ENCODE results near the gene DNER.

DNER gene

DNA sequence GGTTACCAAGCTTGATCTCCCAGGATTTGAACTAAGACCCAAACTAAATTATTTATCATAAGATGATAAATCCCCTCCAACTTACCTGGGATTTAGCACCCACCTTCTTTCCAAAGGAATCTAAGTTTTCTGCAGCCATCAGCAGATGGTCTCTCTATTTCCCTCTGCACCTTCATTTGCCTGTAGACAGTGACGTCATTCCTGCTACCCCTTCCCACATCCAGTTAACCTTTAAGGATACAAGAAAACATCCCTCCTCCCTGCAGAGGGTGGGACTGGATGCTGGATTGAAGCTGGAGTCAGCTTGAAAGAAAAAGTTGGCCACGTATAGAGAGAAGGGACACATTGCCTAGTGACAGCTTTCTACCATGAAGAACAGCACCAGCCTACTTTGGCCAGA is 3.7 kb upstream of the DNER start:
- Histone ChIP-seq H2AFZ (no peak overlapping the region), H3K27ac (no peak overlapping the region), H3K36me3 (ENCODE audit: control insufficient read depth, insufficient read depth, low read length) (no peaks in the 10 kb centered on the region), H3K4me1 (no peaks in the 10 kb centered on the region), H3K9me3 (ENCODE audit: control insufficient read depth, low read length) (peaks cover 3% of the 10 kb centered on the region), H3K4me2 (ENCODE audit: low read length) (no peak overlapping the region), H3K79me2 (no peaks in the 10 kb centered on the region), H3K4me3 (ENCODE audit: low read depth, low read length) (no peak overlapping the region), H3K9ac (no peak overlapping the region), H3K27me3 (ENCODE audit: control insufficient read depth, insufficient read depth, low read length) (peaks cover 2% of the 10 kb centered on the region)
- TF ChIP-seq, protein P1, sequence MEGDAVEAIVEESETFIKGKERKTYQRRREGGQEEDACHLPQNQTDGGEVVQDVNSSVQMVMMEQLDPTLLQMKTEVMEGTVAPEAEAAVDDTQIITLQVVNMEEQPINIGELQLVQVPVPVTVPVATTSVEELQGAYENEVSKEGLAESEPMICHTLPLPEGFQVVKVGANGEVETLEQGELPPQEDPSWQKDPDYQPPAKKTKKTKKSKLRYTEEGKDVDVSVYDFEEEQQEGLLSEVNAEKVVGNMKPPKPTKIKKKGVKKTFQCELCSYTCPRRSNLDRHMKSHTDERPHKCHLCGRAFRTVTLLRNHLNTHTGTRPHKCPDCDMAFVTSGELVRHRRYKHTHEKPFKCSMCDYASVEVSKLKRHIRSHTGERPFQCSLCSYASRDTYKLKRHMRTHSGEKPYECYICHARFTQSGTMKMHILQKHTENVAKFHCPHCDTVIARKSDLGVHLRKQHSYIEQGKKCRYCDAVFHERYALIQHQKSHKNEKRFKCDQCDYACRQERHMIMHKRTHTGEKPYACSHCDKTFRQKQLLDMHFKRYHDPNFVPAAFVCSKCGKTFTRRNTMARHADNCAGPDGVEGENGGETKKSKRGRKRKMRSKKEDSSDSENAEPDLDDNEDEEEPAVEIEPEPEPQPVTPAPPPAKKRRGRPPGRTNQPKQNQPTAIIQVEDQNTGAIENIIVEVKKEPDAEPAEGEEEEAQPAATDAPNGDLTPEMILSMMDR (IDR thresholded peaks at IDR 0.05), result no peak

DNA sequence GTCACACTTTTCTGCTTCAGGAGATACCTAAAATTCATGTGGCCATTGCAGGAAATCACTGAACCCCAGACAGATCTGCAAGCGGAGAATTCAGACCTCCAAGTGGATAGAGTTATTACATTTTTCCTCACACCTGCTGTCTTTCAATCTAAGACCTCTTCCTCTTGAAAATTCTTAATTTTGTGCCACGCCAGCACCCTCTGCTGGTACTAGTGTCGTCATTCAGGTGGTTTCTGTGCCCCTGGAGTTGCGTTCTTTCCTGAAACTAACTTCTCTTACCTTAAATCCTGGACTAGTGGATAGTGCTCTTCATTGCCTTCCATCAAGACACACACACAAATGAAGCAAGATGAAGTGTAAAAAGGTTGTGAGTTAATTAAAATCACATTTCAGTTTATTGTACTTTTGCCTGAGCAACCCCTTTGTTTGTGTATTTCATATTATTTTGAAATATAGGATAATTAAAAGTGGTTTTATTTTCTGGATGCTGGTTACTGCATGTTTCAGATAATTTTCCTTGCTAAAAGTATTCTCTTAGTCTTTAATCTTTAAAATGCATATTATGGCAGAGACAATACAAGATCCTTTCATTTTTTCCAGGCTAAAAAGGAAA is 1.6 kb upstream of the DNER start:
- Histone ChIP-seq H3K36me3 (ENCODE audit: control insufficient read depth, insufficient read depth, low read length) (no peaks in the 10 kb centered on the region), H3K27ac (peak overlapping the region; percentile 88), H2AFZ (peak overlapping the region; percentile 92), H3K4me2 (ENCODE audit: low read length) (no peak overlapping the region), H3K79me2 (peaks cover 4% of the 10 kb centered on the region), H3K27me3 (ENCODE audit: control insufficient read depth, insufficient read depth, low read length) (peaks cover 2% of the 10 kb centered on the region), H3K4me1 (no peaks in the 10 kb centered on the region), H3K9ac (no peak overlapping the region), H3K9me3 (ENCODE audit: control insufficient read depth, low read length) (no peaks in the 10 kb centered on the region), H3K4me3 (ENCODE audit: low read depth, low read length) (no peak overlapping the region)
- TF ChIP-seq, protein P1 (IDR thresholded peaks at IDR 0.05), result peak; percentile 73

DNA sequence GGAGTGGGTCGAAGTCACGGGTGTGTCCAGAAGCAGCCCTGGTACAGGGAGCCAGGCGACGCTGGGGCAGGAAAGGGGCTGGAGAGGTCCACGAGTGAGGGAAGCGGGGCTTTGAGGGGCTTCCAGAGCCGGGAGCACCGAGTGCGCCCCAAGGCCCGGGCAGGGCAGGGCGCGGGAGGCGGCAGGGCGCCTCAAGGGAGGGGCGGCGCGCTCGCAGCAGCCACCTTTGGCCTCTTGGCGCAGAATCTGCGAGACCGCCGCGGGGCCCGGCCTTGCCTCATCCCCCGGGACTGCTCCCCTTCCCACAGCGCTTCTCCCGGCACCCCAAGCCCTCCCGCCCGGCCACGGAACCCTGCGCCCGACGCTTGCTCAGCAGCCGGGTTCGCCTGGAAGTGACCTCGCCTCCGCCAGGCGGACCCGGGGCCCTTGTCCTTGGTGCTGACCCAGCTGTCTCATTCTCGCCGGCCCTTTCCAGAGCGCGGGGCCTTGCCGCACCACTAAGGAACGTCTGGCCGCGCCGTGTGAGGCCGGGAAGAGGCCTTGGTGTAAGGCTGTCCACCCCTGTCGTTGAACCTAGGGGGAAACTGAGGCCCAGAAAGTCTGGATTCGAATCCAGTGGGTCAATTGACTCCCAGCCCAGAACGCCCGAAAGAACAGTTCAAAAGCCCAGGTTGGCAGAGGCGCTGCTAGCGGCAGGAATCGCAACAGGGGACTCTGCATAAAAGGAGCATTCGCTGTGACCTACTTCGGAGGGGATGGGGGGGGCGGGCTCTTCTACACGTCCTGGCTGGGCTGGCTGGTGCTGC is 584 bp upstream of the DNER start:
- H2AFZ ChIP-seq, result peak overlapping the region; percentile 92
- TF ChIP-seq, protein P1 (IDR thresholded peaks at IDR 0.05), result no peak
- H3K4me2 ChIP-seq (ENCODE audit: low read length), result peak overlapping the region; percentile 65
- H3K9ac ChIP-seq, result peak overlapping the region; percentile 85
- H3K79me2 ChIP-seq, result peaks cover 4% of the 10 kb centered on the region
- H3K36me3 ChIP-seq (ENCODE audit: control insufficient read depth, insufficient read depth, low read length), result no peaks in the 10 kb centered on the region
- peaks cover 2% of the 10 kb centered on the region for H3K27me3 ChIP-seq (ENCODE audit: control insufficient read depth, insufficient read depth, low read length)
- H3K27ac ChIP-seq, result peak overlapping the region; percentile 88
- H3K4me3 ChIP-seq (ENCODE audit: low read depth, low read length), result peak overlapping the region; percentile 31
- no peaks in the 10 kb centered on the region for H3K4me1 ChIP-seq
- H3K9me3 ChIP-seq (ENCODE audit: control insufficient read depth, low read length), result no peaks in the 10 kb centered on the region

DNA sequence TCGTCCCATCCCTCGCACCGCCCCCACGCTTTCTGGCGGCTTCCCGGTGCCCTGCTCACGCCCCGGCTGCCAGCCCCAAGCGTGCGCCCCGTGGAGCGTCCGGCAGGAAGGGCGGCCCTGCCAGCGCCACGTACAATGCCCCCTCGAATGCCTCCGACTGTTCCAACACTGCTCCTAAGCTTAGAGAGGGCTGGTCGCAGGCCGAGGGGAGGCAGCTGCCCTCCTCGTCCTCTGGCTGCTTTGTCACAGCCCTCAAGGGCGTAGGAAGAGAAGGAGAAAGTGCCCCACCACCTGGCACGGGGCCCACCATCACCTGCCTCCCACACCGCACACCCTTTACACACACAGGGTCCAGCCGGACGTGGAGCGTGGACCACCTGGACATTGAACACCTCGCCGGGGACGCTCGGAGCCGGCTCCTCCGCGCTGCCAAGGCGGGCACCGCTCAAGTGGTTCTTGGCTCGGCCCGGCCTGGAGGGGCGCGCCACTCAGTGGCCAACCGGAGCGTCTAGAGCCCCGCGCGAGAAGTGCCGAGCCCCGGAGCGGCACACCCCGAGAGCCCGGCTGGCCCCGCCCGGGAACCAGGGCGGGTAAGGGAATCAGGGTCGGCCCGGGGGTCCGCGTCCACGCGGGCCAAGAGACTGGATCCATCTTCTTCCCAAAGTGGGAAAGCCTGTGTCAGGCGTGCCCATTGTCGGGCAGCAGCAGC is 830 bp downstream of the DNER start:
- H3K9me3 ChIP-seq (ENCODE audit: control insufficient read depth, low read length), result no peaks in the 10 kb centered on the region
- no peak overlapping the region for H3K9ac ChIP-seq
- H3K27me3 ChIP-seq (ENCODE audit: control insufficient read depth, insufficient read depth, low read length), result peaks cover 2% of the 10 kb centered on the region
- H3K4me2 ChIP-seq (ENCODE audit: low read length), result peak overlapping the region; percentile 56
- no peaks in the 10 kb centered on the region for H3K36me3 ChIP-seq (ENCODE audit: control insufficient read depth, insufficient read depth, low read length)
- H3K79me2 ChIP-seq, result peaks cover 4% of the 10 kb centered on the region
- H3K27ac ChIP-seq, result peak overlapping the region; percentile 39
- H3K4me1 ChIP-seq, result no peaks in the 10 kb centered on the region
- TF ChIP-seq, protein P1 (IDR thresholded peaks at IDR 0.05), result peak; percentile 56
- H2AFZ ChIP-seq, result peak overlapping the region; percentile 82
- peak overlapping the region; percentile 5 for H3K4me3 ChIP-seq (ENCODE audit: low read depth, low read length)
